Measurements from ENCODE around the gene BICRA. TPM values are rescaled to one million over a fixed set of nuclear protein-coding genes. Genes with fewer than 3 reads are reported as not detected.

BICRA gene
- polyA plus RNA-seq, 1 of the 3 experiments (the other 2 are of a cell fraction), result 1.4 TPM

DNA sequence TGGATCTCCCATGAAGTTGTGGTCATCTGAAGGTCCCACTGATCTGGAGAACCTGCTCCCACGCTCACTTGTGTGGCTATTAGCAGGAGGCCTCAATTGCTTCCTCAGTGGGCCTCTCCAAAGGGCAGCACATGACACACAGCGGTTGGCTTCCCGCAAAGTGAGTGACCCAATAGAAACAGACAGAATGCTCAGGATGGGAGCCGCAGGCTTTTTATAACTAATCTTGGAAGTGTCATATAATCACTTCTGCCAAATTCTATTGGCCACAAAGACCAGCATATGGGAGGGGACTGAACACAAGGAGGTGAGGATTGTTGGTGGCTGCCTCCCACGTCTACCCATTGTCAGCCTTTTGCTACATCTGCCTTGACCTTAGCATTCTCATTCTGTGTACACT, 82.2 kb downstream of the BICRA start (continued):
- TF ChIP-seq, protein P1, sequence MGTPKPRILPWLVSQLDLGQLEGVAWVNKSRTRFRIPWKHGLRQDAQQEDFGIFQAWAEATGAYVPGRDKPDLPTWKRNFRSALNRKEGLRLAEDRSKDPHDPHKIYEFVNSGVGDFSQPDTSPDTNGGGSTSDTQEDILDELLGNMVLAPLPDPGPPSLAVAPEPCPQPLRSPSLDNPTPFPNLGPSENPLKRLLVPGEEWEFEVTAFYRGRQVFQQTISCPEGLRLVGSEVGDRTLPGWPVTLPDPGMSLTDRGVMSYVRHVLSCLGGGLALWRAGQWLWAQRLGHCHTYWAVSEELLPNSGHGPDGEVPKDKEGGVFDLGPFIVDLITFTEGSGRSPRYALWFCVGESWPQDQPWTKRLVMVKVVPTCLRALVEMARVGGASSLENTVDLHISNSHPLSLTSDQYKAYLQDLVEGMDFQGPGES (IDR thresholded peaks at IDR 0.05; ENCODE audit: low read depth, low read length), result no peak

- Histone ChIP-seq H3K9me3 (no peaks in the 10 kb centered on the region), H3K9me2 (no peaks in the 10 kb centered on the region), H3F3A (replicated peaks; ENCODE audit: insufficient read depth) (no peaks in the 10 kb centered on the region), H3K4me1 (ENCODE audit: control insufficient read depth in 1 of 2, insufficient read depth in 2 of 2, low read depth in 1 of 2, low read length in 1 of 2) (no peaks in the 10 kb centered on the region), H3K4me2 (no peak overlapping the region), H2AFZ (ENCODE audit: low read depth) (no peak overlapping the region), H4K20me1 (ENCODE audit: insufficient read depth) (peaks cover 7% of the 10 kb centered on the region; the same call in 1 of the 2 replicates), H3K9ac (no peak overlapping the region), H3K27me3 (ENCODE audit: insufficient read depth) (no peaks in the 10 kb centered on the region), H3K4me3 (ENCODE audit: low read depth in 2 of 2, low read length in 1 of 2) (no peak overlapping the region), H3K79me2 (ENCODE audit: insufficient read depth) (peaks cover 3% of the 10 kb centered on the region; the same call in 1 of the 2 replicates), H3K27ac (ENCODE audit: low read depth in 2 of 2, low read length in 1 of 2) (no peak overlapping the region), H3K36me3 (replicated peaks in 1 of 2; ENCODE audit: control insufficient read depth in 1 of 2, insufficient read depth in 2 of 2, low read length in 1 of 2) (peaks cover 3 to 20% of the 10 kb centered on the region in 2 experiments)
- TF ChIP-seq RAD21 (IDR thresholded peaks at IDR 0.05; ENCODE audit: low read length), result no peak
- no peak for TF ChIP-seq RFX5 (IDR thresholded peaks at IDR 0.05; ENCODE audit: low read length)
- no peak for TF ChIP-seq REST (IDR thresholded peaks at IDR 0.05; ENCODE audit: low read depth, low read length)
- TF ChIP-seq YY1 (IDR thresholded peaks at IDR 0.05; ENCODE audit: low read depth), result no peak
- TF ChIP-seq EP300 (IDR thresholded peaks at IDR 0.05; ENCODE audit: borderline replicate concordance in 1 of 2, low read depth in 1 of 2, low read length in 1 of 2), result no peak
- TF ChIP-seq, protein P2, sequence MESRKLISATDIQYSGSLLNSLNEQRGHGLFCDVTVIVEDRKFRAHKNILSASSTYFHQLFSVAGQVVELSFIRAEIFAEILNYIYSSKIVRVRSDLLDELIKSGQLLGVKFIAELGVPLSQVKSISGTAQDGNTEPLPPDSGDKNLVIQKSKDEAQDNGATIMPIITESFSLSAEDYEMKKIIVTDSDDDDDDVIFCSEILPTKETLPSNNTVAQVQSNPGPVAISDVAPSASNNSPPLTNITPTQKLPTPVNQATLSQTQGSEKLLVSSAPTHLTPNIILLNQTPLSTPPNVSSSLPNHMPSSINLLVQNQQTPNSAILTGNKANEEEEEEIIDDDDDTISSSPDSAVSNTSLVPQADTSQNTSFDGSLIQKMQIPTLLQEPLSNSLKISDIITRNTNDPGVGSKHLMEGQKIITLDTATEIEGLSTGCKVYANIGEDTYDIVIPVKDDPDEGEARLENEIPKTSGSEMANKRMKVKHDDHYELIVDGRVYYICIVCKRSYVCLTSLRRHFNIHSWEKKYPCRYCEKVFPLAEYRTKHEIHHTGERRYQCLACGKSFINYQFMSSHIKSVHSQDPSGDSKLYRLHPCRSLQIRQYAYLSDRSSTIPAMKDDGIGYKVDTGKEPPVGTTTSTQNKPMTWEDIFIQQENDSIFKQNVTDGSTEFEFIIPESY (IDR thresholded peaks at IDR 0.05; ENCODE audit: borderline replicate concordance, low read depth), result no peak
- no peak for TF ChIP-seq MXI1 (IDR thresholded peaks at IDR 0.05; ENCODE audit: low read depth, low read length)
- TF ChIP-seq FOXM1 (IDR thresholded peaks at IDR 0.05; ENCODE audit: low read depth), result no peak
- TF ChIP-seq EZH2phosphoT487 (IDR thresholded peaks at IDR 0.05; ENCODE audit: borderline replicate concordance, low read depth), result no peak
- ChIA-PET CTCF (no interaction called here), POLR2A (no interaction called here)
- DNase-seq, result no peak
- WGBS (ENCODE audit: low lambda C conversion rate), result 73% methylated on average over 7 of the region's 7 CpGs
Measured at GRCh38 chr19:47691782-47692181, 82.8 kb downstream of the BICRA start.

Measured in SK-N-SH (cell line).